Panc1 (cell line): ENCODE data around the gene PADI3. TPM values are rescaled to one million over a fixed set of nuclear protein-coding genes. Genes with fewer than 3 reads are reported as not detected.

Experiments used
- ATAC-seq: fragments of 200-7000 bp; cut with Tn5 transposase; 2 replicates; pipeline ENCODE4 v1.9.1; 2020; ENCODE audit warnings: mild to moderate bottlenecking, moderate library complexity
- BruUV-seq: library from RNA; stranded (reverse); fragments of 400-500 nt; replicated peaks from 2 replicates; lab custom pipeline; 2021; lab: Mats Ljungman, UMichigan
- CTCF ChIA-PET: fragments of 300-600 bp; sonication (Branson Sonifier 250); formaldehyde crosslinking; loops from one replicate; lab custom pipeline; 2022; ENCODE audit warnings: antibody characterized with exemption; lab: Charles Lee
- POLR2A ChIA-PET: fragments of 300-600 bp; sonication (Branson Sonifier 250); formaldehyde crosslinking; loops from one replicate; lab custom pipeline; 2022; ENCODE audit warnings: antibody characterized with exemption; lab: Charles Lee
- DNase-seq: peaks from one replicate; pipeline ENCODE4 v3.0.0-alpha.2; 2010; ENCODE audit warnings: low read depth, low spot score
- H3K27ac ChIP-seq: 2 replicates; pipeline ENCODE4 v1.5.1; 2011; ENCODE audit warnings: mild to moderate bottlenecking, low read length, inconsistent platforms
- H3K27me3 ChIP-seq: fragments of 200-500 bp; sonication (Bioruptor generic); 2 replicates; pipeline ENCODE4 v1.6.0; 2014; ENCODE audit warnings: low read length, inconsistent platforms; ENCODE audit not compliant: control insufficient read depth, insufficient read depth
- H3K36me3 ChIP-seq: fragments of 200-500 bp; sonication (Bioruptor generic); 2 replicates; pipeline ENCODE4 v1.5.1; 2014; ENCODE audit warnings: inconsistent platforms, mild to moderate bottlenecking, low read length, moderate library complexity; ENCODE audit not compliant: control insufficient read depth, insufficient read depth
- H3K4me1 ChIP-seq: 2 replicates; pipeline ENCODE4 v1.5.1; 2011; ENCODE audit warnings: inconsistent platforms, mild to moderate bottlenecking, low read length, moderate library complexity; ENCODE audit not compliant: control insufficient read depth, insufficient read depth
- H3K4me3 ChIP-seq, 2 experiments: 2 replicates each; pipeline ENCODE4 v1.5.1; 2011 to 2012; ENCODE audit warnings: low read depth in 2 of 2, low read length in 2 of 2, mild to moderate bottlenecking in 2 of 2, inconsistent platforms in 1 of 2, moderate library complexity in 1 of 2
- H3K9me3 ChIP-seq: fragments of 200-500 bp; sonication (Bioruptor generic); 2 replicates; pipeline ENCODE4 v1.5.1; 2014; ENCODE audit warnings: low read depth, mild to moderate bottlenecking, inconsistent platforms, low read length, moderate library complexity; ENCODE audit not compliant: control insufficient read depth, insufficient read depth
- POLR2AphosphoS5 ChIP-seq: IDR thresholded peaks from 2 replicates; pipeline ENCODE4 v1.6.1; 2012; ENCODE audit warnings: mild to moderate bottlenecking, low read depth, low read length, moderate library complexity
- SIN3A ChIP-seq: IDR thresholded peaks from 2 replicates; pipeline ENCODE4 v1.6.1; 2012; ENCODE audit warnings: low read depth, mild to moderate bottlenecking, low read length, moderate library complexity, borderline replicate concordance; ENCODE audit not compliant: insufficient read depth
- TCF7L2 ChIP-seq: IDR thresholded peaks from 2 replicates; pipeline ENCODE4 v1.6.1; 2011; ENCODE audit warnings: mild to moderate bottlenecking, low read depth, low read length, inconsistent platforms
- in situ Hi-C: cut with HindIII; loops from 2 replicates; pipeline ENCODE4 v1.10.0; 2016; ENCODE audit warnings: low sequenced_read_pairs, low pct_unique_long_range_greater_than_20kb
- intact Hi-C: fragments of 100-400 bp; cut with micrococcal nuclease; formaldehyde crosslinking; loops from one replicate; pipeline ENCODE4 v1.10.0; 2022; ENCODE audit not compliant: unreplicated experiment
- total RNA-seq: library from RNA; stranded (reverse); gene quantifications from one replicate; pipeline ENCODE4 v1.2.1, GENCODE V29; 2021; ENCODE audit not compliant: unreplicated experiment
- TF ChIP-seq, protein P1 (sequence below), 2 experiments: IDR thresholded peaks; 2 replicates each; pipeline ENCODE4 v1.6.1; 2011 to 2012; ENCODE audit warnings: low read depth in 2 of 2, control low read depth in 1 of 2, low read length in 1 of 2, mild to moderate bottlenecking in 1 of 2, moderate library complexity in 1 of 2; ENCODE audit not compliant: insufficient read depth in 1 of 2
- TF ChIP-seq, protein P2 (sequence below): fragments of 450-650 bp; IDR thresholded peaks from 2 replicates; pipeline ENCODE4 v1.5.1; 2017; ENCODE audit warnings: mild to moderate bottlenecking

Gene PADI3
- total RNA-seq, 1 experiment from 2014 or later: 3.4 TPM

DNA sequence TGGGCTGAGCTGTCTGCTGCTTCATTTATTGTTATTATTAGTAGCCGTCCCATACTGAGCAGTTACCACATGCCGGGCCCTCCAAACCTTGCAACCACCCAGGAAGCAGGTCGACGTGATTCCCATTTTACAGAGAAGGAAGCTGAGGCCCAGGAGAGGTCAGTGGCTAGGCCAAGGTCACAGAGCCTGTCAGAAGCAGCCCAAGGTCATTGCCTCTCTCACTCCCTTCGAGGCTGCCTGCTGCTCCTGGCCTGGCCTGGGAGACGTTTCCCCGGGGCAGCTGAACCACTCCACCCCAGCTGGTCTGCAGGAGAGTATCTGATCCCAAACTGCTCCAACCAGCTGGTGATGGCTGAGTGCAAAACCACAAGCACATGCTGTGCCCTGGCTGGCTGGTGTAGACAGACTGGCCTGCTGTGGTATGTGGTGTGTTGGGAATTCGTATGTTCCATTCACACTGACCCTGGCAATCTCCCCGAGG lies 65.6 kb downstream of the PADI3 start:
- DNase-seq: no peak
- TF ChIP-seq, protein P1, sequence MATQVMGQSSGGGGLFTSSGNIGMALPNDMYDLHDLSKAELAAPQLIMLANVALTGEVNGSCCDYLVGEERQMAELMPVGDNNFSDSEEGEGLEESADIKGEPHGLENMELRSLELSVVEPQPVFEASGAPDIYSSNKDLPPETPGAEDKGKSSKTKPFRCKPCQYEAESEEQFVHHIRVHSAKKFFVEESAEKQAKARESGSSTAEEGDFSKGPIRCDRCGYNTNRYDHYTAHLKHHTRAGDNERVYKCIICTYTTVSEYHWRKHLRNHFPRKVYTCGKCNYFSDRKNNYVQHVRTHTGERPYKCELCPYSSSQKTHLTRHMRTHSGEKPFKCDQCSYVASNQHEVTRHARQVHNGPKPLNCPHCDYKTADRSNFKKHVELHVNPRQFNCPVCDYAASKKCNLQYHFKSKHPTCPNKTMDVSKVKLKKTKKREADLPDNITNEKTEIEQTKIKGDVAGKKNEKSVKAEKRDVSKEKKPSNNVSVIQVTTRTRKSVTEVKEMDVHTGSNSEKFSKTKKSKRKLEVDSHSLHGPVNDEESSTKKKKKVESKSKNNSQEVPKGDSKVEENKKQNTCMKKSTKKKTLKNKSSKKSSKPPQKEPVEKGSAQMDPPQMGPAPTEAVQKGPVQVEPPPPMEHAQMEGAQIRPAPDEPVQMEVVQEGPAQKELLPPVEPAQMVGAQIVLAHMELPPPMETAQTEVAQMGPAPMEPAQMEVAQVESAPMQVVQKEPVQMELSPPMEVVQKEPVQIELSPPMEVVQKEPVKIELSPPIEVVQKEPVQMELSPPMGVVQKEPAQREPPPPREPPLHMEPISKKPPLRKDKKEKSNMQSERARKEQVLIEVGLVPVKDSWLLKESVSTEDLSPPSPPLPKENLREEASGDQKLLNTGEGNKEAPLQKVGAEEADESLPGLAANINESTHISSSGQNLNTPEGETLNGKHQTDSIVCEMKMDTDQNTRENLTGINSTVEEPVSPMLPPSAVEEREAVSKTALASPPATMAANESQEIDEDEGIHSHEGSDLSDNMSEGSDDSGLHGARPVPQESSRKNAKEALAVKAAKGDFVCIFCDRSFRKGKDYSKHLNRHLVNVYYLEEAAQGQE (IDR thresholded peaks at IDR 0.05; ENCODE audit: insufficient read depth in 1 of 2, low read depth in 2 of 2, low read length in 1 of 2): no peak
- TF ChIP-seq POLR2AphosphoS5 (no peak), SIN3A (no peak), TCF7L2 (no peak)
- TF ChIP-seq, protein P2, sequence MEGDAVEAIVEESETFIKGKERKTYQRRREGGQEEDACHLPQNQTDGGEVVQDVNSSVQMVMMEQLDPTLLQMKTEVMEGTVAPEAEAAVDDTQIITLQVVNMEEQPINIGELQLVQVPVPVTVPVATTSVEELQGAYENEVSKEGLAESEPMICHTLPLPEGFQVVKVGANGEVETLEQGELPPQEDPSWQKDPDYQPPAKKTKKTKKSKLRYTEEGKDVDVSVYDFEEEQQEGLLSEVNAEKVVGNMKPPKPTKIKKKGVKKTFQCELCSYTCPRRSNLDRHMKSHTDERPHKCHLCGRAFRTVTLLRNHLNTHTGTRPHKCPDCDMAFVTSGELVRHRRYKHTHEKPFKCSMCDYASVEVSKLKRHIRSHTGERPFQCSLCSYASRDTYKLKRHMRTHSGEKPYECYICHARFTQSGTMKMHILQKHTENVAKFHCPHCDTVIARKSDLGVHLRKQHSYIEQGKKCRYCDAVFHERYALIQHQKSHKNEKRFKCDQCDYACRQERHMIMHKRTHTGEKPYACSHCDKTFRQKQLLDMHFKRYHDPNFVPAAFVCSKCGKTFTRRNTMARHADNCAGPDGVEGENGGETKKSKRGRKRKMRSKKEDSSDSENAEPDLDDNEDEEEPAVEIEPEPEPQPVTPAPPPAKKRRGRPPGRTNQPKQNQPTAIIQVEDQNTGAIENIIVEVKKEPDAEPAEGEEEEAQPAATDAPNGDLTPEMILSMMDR: no peak

DNA sequence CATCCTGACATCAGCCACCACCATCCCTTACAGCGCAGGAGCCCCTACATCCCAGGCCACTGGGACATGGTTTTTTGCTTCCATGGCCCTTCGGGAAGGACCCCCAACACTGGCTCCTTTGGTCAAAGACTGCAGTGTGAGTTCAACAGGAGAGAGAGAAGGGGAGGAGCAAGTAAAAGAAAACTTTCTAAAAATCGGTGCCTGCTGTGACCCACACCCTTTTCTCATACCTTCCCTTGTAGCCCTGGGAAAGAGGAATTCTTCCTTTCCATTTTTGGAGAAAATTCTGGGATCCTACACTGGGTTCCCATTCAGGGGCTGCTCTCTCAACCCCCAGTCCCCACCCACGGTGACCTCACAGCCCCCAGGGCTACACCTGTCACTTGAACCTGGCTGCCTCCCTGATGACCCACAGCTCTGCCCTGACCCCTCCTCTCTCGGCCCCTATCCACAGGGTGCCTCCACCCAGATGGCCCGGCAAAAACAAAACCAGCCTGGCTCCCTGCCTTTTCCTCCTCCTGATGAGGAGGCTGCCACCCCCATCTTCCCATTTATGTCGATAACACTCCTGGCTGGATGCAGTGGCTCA lies 66.7 kb downstream of the PADI3 start:
- no peak overlapping the region for H3K27ac ChIP-seq
- intact Hi-C loops (no loop called here), in situ Hi-C loops (no loop called here)
- H3K4me3 ChIP-seq: no peak overlapping the region
- H3K9me3 ChIP-seq: no peaks in the 10 kb centered on the region
- TF ChIP-seq SIN3A (no peak), TCF7L2 (no peak), POLR2AphosphoS5 (no peak)
- TF ChIP-seq, protein P2: no peak
- TF ChIP-seq, protein P1 (IDR thresholded peaks at IDR 0.05; ENCODE audit: insufficient read depth in 1 of 2, low read depth in 2 of 2, low read length in 1 of 2): no peak
- H3K4me1 ChIP-seq: no peaks in the 10 kb centered on the region
- H3K27me3 ChIP-seq: no peaks in the 10 kb centered on the region
- POLR2A ChIA-PET: no interaction called here
- no peak for DNase-seq
- BruUV-seq: no TSS peak
- no peak for ATAC-seq
- CTCF ChIA-PET: no interaction called here
- H3K36me3 ChIP-seq: no peaks in the 10 kb centered on the region

More for the DNA sequence above, 65.6 kb downstream of the PADI3 start:
- peak; percentile 69; the same call in 1 of the 2 replicates for ATAC-seq
- CTCF ChIA-PET: interaction anchor here (1.0 kb wide), 1 partner anchor 22 kb away, joined by 3 read pairs; no protein-coding TSS in a partner anchor
- BruUV-seq: no TSS peak
- POLR2A ChIA-PET: no interaction called here
- Histone ChIP-seq H3K4me3 (no peak overlapping the region), H3K27me3 (no peaks in the 10 kb centered on the region), H3K9me3 (no peaks in the 10 kb centered on the region), H3K36me3 (no peaks in the 10 kb centered on the region), H3K27ac (no peak overlapping the region), H3K4me1 (no peaks in the 10 kb centered on the region)
- in situ Hi-C loops (no loop called here), intact Hi-C loops (no loop called here)
